DMS79 (cell line): Measurements from ENCODE around the gene UIMC1.

Source experiments
- DNase-seq: peaks from one replicate; lab custom pipeline; 2025; lab: John Stamatoyannopoulos, UW

The UIMC1 gene

GRCh38 chr5:176952531-176953193 is 53.9 kb downstream of the UIMC1 start:
- no peak for DNase-seq

GRCh38 chr5:176948458-176948857 is 58.1 kb downstream of the UIMC1 start:
- no peak for DNase-seq

- no peak for DNase-seq
Observed at GRCh38 chr5:176947847-176948246, 58.7 kb downstream of the UIMC1 start.

- no peak for DNase-seq
Observed at GRCh38 chr5:176944268-176944667, 62.3 kb downstream of the UIMC1 start.

GRCh38 chr5:176943816-176944215 is 62.8 kb downstream of the UIMC1 start:
- DNase-seq = no peak

- no peak for DNase-seq
Observed at GRCh38 chr5:176941951-176942350, 64.6 kb downstream of the UIMC1 start.

GRCh38 chr5:176938472-176938871 is 68.1 kb downstream of the UIMC1 start:
- DNase-seq = no peak

GRCh38 chr5:176935017-176935416 is 71.6 kb downstream of the UIMC1 start:
- DNase-seq = no peak

- no peak for DNase-seq
Observed at GRCh38 chr5:176934309-176934930, 72.2 kb downstream of the UIMC1 start.

GRCh38 chr5:176929654-176930053 is 76.9 kb downstream of the UIMC1 start:
- DNase-seq = no peak

- DNase-seq = no peak
Observed at GRCh38 chr5:176927562-176927961, 79.0 kb downstream of the UIMC1 start.

GRCh38 chr5:176922817-176923216 is 83.8 kb downstream of the UIMC1 start:
- DNase-seq = no peak

GRCh38 chr5:176921714-176922113 is 84.9 kb downstream of the UIMC1 start:
- DNase-seq = no peak

GRCh38 chr5:176918613-176919012 is 88.0 kb downstream of the UIMC1 start:
- no peak for DNase-seq

- peak; percentile 63 for DNase-seq
Observed at GRCh38 chr5:176916337-176916736, 90.2 kb downstream of the UIMC1 start.

GRCh38 chr5:176915906-176916305 is 90.7 kb downstream of the UIMC1 start:
- DNase-seq = peak; percentile 63

- no peak for DNase-seq
Observed at GRCh38 chr5:176912115-176912514, 94.5 kb downstream of the UIMC1 start.

GRCh38 chr5:176908675-176909368 is 97.8 kb downstream of the UIMC1 start:
- DNase-seq = no peak

- no peak for DNase-seq
Observed at GRCh38 chr5:176906796-176907195, 99.8 kb downstream of the UIMC1 start.

- no peak for DNase-seq
Observed at GRCh38 chr5:176906126-176906525, 100.5 kb downstream of the UIMC1 start.

- no peak for DNase-seq
Observed at GRCh38 chr5:176904276-176904675, 102.3 kb downstream of the UIMC1 start.

GRCh38 chr5:176902911-176903664 is 103.5 kb downstream of the UIMC1 start:
- no peak for DNase-seq
